Stimulated activated CD4-positive, alpha-beta T cell treated with anti-CD3 and anti-CD28 coated beads, Interleukin-4, amount 100 ng/mL, for 24 hours (primary cell): ENCODE measurements around the gene DEGS2.
A peak's percentile ranks its signal among the peaks of the same experiment; 100 is the strongest.

ENCODE experiments used
- DNase-seq: peaks from one replicate; pipeline ENCODE4 v3.0.0-alpha.2; 2020

Gene DEGS2

DNA sequence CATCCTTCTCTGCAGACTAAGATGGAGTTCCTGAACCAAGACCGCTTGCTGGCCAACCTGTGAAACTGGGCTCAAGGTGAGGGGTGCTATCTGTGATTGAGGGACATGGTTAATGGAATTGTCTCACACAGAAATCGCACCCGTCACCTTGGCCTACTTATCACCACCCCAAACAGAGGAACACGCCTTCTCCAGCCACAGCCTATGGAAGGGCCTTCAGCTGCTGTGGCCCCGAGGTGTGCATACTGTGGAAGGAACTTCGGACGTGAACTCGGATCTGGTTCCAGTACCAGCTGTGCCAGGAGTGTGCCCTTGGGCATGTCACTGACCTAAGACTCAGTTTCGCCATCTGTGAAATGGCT lies 49.9 kb downstream of the DEGS2 start:
- DNase-seq = no peak

DNA sequence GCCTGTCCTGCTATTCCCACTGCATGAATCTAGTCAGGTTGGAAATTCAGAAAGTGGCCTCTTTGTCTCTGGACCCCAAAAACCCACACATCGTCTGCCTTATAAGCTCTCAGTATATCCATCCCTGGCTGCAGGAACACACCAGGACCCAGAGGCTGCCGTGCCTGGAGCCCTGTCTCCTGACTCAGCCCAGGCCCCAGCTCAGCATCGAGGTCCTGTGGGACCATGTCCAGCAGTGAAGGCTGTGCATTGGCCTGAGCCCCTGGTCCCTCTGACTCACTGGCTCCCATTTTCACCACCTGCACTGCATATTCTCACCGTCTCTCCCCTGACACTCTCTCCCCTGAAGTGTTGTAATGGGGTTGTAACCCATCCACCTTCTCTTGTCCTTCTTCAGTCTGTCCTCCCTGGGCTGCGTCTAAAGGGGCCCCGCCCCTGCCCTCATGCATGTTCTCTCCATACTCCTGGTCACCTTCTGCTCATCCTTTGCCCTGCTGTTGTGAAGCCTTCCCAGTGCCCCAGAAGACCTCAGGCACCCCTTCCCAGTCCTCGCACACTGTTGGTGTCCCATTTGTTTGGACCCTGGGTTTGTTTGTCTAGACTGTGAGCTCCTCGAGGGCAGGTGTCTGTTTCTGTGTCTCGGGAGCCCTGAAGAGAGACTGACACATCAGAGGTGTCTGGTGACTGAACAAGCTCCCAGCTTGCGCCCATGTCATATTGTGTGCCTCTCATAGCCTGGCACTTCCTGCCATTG lies 50.4 kb downstream of the DEGS2 start:
- no peak for DNase-seq

DNA sequence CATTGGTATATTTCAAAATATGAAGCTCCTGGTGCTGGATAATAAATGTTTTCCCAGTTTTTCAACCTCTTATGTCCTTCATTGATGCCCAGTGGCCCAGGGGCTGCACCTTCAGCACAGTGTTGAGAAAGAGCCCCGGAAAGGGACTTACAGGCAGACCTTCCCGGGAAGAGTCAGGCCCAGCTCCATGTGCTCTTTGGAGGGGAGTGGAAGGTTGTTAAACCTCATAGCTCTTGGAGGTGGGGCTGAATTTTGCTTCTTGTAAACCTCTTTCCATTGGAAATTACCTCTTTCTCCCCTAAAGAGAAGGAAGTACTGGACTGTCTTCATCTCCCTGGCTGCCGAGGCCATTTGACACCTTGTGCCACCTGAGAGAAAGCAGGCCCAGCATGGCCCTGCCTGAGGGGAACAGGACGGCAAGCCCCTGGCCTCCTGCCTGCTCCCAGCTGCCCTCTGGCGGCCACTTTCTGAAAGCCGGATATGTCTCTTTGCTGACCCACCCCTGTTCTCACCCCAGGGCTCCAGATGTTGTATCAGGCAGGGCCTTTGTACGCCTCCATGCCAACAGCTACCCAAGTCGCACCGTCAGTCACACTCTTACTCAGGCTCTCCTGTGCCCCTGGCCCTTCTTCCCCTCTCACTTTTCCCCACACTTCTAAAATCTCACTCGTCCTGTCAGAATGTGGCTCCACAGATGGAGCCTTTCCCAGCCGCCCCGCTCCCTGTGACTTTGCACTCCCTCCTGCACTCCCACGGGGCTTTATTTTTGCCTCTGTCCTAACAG lies 51.2 kb downstream of the DEGS2 start:
- DNase-seq = peak; percentile 91

DNA sequence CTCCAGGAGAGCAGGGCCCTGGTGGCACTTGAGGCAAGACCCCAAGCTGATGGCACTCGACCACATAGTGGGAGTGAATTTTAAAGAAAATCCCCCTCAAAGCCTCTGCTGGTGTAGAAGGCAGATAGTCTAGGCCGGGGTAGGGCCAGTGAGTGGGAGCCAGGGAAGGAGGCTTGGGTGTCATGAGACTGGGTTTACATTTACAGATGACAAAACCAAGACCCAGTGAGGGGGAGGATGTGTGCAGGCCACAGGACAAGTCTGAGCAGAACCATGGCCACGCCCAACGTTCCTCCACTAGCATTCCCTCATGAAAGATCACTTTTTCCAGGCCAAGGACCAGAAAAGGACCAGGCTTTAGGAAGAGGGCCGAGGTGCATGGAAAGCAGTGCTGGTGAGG lies 52.2 kb downstream of the DEGS2 start:
- DNase-seq = no peak

DNA sequence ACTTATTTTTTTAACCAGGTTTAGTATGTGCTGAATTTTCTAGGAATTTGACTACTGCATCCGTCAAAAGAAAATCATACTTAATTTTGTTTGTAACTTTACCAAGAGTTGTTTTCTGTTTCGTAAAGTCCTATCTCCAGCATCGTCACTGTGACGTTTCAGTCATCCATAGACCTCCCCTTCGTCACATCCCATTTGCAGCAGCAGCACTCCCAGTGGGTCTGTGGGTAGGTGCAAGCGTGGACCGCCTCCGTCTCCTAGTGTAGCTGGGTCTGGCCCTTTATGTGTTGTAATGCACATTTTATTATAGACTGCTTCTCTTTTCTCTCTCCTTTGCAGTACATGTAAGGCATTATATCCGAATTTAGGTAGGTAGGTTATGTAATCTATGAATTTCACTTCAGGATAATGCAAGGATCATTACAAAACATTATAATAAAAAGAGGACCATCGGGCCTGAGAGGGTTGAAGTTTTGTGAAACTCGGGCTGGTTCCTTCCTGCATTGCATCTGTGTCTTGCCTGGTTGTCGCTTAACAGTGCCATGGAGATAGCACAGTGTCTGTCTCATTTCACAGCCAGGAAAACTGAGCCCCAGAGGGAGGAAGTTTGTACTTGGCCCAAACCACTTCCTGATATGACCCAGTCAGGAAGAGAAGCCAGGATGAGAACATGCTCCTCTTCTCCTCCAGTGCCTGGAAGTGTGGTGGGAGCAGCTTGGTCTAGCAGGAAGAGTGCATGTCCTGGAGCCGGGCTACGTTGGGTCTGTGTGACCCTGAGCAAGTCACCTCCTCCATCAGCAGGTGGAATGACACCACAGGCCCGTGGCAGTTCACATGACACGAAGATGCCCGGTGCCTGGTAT lies 53.0 kb downstream of the DEGS2 start:
- peak; percentile 68 for DNase-seq

DNA sequence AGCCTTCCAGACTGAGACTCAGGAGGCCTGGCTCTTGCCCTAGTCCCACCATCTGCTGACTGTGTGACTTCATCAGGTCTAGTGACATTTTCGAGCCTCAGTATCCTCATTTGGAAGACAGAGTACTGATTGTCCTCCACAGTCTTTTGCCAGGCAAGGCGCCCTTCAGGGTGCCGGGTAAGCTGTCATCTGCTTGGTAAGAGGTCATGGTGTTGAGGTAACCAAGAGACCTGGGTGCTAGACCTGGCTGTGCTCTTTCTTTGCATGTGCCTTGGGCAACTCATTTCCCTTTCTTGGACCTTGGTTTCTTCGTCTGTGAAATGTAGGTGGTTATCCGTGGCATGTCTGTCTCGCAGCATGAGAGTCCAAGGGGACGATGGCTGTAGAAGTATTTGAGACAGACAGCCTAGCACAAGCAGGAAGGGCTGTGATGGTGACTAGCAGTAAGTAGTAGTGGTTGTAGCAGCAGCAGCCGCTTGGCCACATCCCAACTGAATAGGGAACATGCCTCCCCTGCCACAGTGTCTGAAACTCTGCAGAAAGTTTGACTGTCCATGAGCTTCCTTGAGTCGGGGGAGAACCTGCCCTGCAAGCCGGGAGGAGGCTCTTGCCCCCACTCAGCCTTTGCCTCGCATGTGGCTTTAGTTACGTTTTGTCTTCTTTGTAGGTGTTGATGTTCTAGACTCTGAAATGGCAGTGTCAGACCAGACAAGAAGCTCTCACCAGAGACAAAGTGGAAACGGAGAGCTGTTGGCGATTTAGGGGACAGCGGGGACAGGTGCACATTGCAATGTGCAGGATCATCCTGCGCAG lies 53.9 kb downstream of the DEGS2 start:
- DNase-seq = no peak

DNA sequence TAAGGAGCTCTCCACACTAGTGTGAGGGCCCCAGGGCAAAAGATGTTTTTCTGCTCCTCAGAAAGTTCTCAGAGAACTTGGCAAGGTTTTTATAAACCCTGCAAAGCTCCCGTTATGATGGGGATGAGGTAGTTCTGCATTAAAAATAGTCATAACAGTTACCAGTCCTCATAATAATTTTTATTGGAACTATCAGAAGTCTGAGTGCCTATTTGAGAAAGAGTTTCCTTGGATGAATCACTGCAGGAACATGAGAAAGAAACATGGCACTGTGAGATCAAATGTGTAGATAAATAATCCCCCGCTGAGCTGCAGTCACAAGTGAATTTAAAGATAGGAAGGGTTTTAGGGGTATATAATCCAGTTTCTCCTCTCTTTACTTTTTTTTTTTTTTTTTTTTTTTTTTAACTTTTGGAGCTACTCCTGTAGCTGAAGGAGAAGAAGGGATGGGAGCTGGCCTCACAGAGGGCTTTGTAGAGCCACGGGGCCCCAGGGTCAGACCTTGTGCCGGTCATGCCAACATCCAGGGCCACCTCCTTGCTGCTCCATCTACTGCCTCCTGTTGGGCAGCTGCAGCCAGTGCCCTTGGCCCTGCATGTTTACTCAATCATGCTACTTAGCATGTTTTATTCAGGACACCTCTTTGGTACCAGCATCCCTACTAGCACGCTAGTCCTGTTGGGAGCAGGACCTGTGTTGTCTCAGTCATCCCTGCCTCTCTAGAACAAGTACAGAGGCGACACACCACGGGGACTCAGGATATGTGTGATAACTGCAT lies 54.7 kb downstream of the DEGS2 start:
- DNase-seq = no peak

DNA sequence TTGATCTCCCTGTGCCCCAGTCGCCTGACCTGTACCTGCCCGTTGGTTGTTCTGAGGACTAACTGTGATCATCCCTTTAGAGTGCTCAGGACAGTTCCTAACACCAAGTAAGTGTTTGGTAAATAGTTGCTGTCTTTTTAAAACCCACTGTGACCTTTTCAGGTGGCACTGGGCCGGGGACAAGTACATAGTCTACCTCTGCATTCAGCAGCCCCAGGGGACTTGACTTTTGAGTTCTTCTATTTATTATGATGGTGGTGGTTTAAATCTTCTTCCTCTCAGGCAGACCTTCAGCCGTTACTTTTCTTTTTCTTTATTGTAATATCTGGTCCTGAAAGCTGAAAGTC lies 55.5 kb downstream of the DEGS2 start:
- no peak for DNase-seq

DNA sequence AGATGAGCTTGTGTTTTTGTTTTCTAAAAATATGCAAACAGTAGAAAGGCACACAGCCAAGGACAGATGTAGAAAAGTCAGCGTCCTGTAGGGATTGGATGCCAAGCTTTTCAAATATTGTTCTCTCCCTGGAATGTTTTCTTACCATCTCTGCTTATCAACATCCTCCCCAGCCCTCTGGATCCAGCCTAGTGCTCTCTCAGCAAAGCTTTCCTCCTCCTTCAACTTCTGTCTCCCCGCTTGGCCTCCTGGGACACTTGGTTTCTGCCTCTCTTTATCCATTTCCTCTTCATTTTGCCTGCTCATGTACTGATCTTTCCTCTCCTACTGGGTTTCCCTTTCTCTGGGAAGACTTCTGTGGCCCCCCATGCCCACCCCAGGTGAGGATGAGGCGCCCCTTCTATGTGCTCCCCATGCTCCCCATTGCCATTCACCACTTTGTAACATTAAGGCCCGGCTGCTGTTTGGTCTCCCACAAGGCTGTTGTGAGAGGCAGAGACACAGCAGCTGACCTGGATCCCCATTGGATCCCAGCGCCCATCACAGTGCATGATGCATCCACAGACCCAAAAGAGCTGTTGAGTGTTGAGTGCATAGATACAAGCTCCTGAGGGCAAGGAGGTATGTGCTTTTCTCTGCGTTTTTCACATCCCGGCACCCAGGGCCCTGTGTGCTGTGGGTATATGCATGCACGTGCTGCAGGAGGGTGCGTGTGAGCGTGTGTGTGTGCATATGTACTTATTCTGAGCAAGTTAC lies 56.0 kb downstream of the DEGS2 start:
- peak; percentile 34 for DNase-seq

DNA sequence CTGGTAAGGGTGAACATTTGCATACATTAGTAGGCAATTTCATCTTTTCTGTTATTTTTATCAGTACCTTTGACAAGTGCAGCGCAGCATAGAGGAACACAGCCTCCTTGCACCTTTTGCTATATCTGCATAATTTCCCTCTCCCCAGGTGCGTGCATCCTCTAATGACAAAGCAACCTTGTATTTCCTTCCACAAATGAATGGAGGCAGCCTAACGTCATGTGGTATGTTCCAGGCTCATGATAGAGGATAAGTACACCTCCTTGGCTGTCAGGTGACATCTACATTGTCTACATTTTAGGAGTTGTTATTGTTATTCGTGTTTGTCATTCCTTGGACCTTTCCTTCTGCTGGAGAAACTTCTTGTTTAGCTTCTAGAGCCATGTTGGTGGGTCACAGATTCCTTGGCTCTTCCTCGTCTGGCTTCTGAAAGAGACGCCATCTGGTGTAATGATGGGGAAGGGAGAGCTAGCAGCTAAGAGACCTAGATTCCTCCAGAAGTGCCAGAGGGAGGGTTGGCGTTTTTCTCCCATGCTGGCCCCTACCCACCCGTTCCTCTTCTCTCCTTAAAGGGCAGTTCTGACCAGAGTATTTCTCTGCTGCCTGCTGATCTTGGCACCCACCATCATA lies 57.2 kb downstream of the DEGS2 start:
- no peak for DNase-seq

DNA sequence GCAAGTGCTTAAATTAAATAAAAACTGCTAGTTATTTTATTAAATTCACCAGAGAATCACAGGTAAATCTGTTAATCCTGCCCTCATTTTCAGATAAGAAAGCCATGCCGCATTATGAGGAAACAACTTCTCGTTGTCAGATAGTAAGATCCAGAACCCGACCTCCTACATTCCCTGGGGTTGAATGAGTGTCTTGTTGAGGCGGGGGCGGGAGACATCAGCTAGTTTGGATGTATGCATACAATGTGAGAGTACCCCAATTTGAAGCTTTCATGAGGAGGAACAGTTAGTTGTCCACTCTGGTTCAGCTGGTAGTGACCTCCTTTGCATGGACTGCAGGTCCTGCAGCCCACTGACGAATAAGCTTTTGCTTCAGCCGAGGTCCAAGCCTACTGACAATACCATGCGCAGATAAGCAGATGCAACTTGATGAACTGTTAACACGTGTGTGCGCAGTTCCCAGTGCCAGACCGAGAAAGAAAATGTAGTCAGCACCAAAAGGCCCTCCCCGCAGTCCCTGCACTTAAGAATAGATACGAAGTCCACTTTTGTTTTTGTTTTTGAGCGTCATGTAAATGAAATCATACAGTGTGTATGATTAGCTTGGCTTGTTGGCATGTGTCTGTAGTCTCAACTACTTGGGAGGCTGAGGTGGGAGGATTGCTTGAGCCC lies 59.3 kb downstream of the DEGS2 start:
- DNase-seq = peak; percentile 47

DNA sequence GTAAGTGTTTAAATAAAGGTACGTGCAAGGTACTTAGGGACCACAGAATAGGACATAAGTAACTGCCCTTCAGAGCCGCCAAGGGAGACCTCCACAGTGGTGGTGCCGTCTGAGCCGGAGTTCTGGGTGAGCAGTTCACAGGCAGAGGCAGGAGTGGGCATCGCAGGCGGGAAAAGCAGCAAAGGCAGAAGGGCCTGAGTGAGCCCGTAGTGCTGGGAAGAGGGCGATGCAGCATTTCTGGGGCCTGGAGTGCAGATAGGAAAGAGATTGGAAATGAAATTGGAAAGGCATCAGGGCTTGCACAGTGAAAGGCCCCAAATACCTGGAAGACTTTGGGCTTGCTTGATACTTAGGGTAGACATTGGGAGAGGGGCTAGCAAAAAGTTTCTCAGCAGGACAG lies 61.3 kb downstream of the DEGS2 start:
- DNase-seq = no peak

DNA sequence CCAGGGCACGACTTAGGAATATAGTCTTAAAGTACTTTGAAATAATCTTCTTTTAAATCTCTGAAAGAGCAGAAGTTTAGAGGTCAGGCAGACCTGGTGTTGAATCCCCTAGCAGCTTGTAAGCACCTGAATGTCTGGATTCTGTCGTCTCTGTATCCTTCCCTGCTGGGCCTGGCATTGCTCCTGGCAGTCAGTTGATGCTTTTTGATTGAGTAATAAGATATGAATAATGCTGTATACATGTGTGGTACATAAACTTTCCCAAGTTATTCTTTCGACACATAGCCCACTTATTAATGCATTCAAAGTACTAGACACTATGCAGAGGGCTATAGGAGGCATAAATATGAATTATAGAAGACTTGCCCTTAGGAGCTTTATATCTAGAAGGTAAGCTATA lies 62.8 kb downstream of the DEGS2 start:
- DNase-seq = no peak
